NCI-H526 (cell line): ENCODE results near the gene AOAH.
A peak's percentile ranks its signal among the peaks of the same experiment; 100 is the strongest.

Experiments used
- DNase-seq, 2 experiments: peaks; one replicate each; lab custom pipeline; 2025; lab: John Stamatoyannopoulos, UW

The AOAH gene

GRCh38 chr7:36547416-36547815, 176.9 kb downstream of the AOAH start:
- no peak for DNase-seq

DNA sequence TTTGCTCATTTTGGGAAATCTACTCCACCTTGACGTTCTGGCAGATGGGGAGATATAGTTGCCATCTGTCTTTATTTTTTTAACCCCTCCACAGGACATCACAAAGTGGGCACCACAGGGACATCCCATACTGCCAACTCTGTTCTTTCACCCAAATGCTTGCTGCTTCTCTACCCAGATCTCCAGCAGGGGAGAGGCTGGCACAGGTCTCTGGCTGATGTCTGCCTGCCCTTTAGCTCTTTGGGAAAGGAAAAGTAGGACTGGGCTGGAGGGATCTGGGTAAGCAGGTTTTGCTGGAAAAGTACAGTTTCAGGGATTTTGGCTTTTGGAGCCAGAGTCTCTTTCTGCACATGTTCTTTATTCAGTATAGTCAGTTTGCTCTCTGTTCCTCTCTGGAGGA, 178.0 kb downstream of the AOAH start:
- no peak for DNase-seq

DNA sequence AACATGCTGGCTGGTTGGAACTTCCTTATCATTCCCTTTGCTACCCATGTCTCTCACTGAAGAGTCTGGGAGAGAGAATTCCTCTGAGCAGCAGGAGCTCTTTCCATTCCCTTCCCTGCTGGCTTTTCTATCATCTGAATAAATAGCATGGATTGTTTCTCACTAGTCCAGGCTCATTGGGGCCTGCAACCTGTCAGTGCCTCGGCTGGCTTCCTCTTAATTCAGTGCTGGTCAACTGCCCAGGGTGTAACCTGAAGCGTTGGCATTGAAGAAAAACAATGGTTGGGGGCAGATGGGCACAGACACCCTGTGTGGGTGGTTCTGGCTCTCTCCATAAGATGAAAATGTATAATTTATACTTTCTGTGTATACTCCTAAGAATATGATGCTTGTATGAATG, 179.0 kb downstream of the AOAH start:
- DNase-seq, result no peak

GRCh38 chr7:36538126-36538525, 186.2 kb downstream of the AOAH start:
- DNase-seq, result no peak

DNA sequence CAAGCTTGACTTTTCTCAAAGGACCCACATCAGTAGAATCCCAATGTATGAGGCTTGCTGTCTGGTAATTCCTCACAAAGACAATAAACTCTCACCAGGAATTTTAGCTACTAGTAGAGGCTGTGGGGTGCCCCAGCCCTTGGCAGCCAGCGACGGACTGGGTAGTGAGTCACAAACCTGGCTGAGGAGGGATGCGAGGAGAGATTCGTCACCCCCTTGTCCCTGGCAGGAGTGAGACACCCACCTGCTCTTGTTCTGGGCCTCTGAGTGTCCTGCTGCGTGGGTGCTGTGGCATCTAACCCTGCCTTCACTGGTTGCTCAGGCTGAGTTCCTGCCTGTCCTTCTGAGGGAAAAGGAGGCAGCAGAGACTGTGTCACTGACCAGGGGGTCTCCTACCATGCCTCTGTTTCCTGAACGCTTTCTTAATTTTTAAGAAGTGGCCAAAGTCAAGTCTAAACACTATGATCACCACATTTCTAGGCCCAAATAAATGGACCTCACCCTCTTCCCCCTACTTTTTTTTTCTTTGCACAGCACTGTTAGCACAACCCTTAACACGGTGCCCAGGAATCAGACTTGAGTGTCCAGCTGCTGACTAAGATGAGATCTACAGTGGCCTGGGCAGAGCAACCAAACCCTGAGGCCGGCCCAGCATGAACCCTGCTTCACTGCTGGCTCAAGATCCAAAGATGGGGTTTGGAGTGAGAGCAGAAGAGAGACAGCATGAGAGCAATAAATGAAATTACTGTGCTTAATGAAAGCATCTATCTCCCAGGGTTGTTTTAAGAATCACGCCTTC, 188.2 kb downstream of the AOAH start:
- no peak for DNase-seq

GRCh38 chr7:36533717-36534116, 190.6 kb downstream of the AOAH start:
- DNase-seq, result no peak

- DNase-seq, result no peak
Observed at GRCh38 chr7:36532981-36533499, 191.3 kb downstream of the AOAH start.

DNA sequence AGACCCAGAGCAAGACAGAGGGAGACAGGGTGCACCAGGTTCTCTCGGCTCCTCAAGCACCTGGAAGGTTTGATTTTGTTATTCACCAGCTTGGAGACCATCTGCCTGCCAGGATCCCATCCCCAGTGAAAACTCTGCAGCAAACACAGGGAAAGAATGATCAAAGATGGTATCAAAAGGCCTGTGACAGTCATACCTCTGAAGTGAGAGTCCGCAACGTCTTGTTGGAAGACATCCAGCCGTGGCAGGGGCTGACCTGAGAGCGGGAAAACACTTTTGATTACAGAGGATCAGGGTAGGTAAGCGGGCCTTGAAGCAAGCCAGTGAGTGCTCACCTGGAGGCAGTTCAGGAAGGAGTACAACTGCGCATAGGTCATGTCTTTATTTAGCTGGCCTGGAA, 192.3 kb downstream of the AOAH start:
- DNase-seq, result no peak

GRCh38 chr7:36530456-36530855, 193.8 kb downstream of the AOAH start:
- no peak for DNase-seq

DNA sequence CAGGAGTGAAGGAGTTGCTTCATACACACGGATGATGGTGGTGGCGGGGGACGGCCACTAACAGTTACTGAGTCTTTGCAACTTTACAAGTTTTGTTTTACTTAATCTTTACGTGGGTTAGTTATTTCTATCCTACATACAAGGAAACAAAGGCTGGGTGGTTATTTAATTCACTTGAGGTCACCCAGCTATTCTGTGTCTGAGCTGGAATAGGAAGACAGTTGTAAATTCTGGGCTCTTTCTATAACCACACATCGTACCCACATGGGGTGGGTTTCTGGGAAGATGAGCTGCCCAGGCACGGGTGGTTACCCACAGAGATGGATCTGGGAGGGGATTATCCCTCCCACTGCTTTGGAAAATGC, 196.8 kb downstream of the AOAH start:
- no peak for DNase-seq

GRCh38 chr7:36526863-36527548, 197.3 kb downstream of the AOAH start:
- no peak for DNase-seq

GRCh38 chr7:36523371-36524101, 200.8 kb downstream of the AOAH start:
- no peak for DNase-seq

- DNase-seq, result no peak
Observed at GRCh38 chr7:36522453-36523007, 201.8 kb downstream of the AOAH start.

DNA sequence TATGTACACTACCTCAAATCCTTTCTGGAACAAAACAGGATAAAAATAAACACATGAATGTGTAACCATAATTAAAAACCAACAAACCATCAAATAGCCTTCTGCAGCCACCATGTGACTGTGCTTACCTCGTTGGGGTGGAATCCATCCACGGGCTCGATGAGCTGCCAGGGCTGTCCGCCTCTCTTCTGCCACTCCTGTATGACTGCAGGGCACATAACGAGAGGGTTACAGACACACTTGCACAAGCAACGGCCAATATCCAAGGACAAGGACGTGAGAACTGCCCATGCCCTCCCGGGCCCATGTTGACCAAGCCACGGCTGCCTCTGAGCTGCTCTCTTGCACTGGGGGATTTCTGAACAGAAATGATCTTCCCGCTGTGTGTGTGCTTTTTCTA, 202.4 kb downstream of the AOAH start:
- no peak for DNase-seq

DNA sequence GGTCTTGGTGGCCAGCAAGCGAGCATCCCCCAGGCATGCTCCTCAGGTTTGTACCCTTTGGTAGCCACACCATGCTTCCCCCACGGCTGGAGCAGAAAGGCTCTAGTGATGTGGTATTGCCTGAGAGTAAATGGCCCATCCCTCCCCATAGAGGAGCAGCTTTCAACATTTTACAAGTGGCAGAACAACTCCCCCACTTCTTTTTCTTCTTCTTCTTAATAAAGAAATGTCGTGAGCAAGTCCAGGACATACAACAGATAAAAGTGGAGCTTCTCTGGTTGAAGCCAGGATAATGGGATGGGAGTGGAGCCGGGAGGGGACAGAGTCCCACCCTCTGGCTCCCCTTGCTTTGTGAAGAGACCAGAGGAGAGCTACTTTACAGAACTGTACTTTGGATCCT, 203.2 kb downstream of the AOAH start:
- no peak for DNase-seq

DNA sequence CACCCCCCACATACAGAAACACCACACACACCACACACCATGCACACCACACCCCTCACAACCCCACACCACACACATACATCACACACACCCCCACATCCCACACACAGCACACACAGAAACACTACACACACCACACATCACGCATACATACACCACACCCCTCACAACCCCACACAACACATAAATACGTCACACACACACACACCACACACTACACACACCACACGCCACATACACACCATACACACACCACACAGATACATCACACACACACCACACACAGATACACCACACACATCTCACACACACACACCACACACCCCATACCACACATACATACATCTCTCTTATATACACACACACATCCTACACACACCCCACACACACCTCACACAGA, 208.4 kb downstream of the AOAH start:
- no peak for DNase-seq

GRCh38 chr7:36514289-36515243, 209.7 kb downstream of the AOAH start:
- DNase-seq, result peak in 1 of 2 experiments; percentile 16

GRCh38 chr7:36513393-36513792, 210.9 kb downstream of the AOAH start:
- DNase-seq, result no peak

DNA sequence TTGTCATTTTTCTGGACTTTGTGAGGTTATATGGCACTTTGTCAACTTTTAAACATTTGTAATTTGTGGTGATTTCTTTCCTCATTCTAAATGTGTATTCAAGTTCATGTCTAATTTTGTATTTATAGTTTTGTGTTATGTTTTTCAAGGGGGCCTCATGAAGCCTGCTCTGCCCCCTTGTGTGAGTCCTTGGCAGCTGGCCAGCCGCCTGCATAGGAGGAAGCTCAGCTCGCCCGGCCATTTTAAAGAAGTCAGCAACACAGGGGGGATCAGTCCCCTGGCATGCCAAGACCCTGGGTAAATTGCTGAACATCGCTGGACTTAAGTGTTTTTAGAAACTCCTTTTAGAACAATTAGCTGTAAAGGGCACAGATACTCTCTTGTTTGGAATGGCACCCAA, 211.7 kb downstream of the AOAH start:
- DNase-seq, result no peak

- no peak for DNase-seq
Observed at GRCh38 chr7:36509962-36510361, 214.3 kb downstream of the AOAH start.
